Measurements from ENCODE around the gene TNFRSF6B.

DNA sequence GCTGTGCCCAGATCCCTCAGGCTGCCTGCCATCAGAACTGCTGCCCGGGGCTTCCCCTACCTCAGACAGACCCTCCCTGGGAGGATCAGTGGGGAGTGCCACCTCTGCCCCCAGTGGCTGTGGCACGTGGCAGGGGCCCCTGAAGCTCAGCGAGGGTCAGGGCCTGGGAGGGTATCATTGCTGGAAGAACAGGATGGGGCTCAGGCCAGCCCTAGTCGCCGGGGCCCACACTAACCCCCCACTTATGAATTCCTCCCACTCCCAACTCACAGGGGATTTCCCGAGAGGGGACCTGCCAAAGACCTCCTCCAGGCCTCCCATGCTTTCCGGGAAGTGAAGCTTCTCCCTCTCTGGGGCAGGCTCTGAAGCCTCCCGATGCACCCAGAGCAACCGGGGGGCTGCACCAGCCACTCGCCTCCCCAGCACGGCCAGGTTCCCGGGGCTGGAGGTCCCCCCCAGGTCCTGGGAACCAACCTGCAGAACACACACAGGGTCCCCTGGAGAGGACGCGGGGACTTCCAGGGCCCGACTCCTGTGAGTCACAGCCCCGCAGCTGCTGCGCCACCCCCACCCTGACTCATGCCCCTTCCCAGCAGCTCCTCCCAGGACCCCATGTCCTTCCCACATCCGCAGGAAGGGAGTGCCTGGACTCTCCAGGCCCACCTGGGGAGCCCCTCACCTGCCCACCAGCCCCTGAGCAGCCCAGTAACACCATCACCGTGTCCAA lies 2.5 kb downstream of the TNFRSF6B start:
- TF ChIP-seq POLR2A (IDR thresholded peaks at IDR 0.05; ENCODE audit: low read length) (no peak), GATA1 (IDR thresholded peaks at IDR 0.05; ENCODE audit: low read depth, low read length) (no peak)

Measured in erythroblast (primary cell).